Measurements from ENCODE around the gene DSTN.

The DSTN gene

DNA sequence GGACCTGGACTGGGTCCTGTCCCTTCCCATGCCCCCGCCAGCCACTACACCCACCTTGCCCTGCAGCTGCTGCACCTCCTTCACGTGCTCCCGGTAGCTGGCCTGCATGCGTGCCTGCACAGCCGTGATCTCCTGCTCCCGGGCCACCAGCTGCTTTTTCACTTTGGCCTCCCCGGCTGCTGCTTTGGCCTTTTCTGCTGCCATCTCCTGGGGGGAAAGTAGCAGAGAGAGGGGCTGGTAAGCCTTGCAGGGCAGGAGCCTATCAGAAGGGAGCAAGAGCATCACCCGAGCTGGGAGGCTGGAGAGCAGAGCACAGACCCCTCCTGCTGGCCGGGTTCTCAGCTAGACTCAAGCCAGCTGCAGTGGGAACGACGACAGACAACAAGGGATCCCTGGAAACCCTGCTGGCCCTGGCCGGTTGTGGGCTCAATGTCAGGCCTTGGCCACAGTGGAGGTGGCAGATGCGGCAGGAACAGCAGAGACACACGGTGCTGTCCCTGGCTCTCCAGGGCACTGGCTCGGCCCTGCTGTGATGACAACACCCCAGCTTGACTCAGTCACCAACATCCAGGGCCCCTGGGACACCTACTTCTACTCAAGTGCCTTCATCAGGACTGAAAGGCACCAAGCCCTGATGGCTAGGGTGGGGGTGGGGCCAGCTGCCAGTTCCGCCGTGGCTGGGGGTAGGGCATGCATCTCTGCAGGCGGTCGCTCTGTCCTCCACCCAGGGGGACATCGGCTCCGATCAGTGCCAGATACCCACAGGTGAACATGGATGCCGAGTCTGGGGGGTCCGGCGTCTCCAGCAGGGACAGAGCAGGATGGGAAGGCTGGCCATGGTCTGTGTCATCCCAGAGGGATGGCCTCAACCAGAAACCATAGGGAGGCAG is 66.9 kb downstream of the DSTN start:
- TF ChIP-seq, protein P1, sequence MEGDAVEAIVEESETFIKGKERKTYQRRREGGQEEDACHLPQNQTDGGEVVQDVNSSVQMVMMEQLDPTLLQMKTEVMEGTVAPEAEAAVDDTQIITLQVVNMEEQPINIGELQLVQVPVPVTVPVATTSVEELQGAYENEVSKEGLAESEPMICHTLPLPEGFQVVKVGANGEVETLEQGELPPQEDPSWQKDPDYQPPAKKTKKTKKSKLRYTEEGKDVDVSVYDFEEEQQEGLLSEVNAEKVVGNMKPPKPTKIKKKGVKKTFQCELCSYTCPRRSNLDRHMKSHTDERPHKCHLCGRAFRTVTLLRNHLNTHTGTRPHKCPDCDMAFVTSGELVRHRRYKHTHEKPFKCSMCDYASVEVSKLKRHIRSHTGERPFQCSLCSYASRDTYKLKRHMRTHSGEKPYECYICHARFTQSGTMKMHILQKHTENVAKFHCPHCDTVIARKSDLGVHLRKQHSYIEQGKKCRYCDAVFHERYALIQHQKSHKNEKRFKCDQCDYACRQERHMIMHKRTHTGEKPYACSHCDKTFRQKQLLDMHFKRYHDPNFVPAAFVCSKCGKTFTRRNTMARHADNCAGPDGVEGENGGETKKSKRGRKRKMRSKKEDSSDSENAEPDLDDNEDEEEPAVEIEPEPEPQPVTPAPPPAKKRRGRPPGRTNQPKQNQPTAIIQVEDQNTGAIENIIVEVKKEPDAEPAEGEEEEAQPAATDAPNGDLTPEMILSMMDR (IDR thresholded peaks at IDR 0.05; ENCODE audit: low read depth, low read length): no peak
- H3K4me3 ChIP-seq (replicated peaks in 1 of 2; ENCODE audit: low read depth in 2 of 2, low read length in 2 of 2): no peak overlapping the region
- DNase-seq (ENCODE audit: low read depth in 2 of 2): peak in 1 of 2 donors; percentile 39

DNA sequence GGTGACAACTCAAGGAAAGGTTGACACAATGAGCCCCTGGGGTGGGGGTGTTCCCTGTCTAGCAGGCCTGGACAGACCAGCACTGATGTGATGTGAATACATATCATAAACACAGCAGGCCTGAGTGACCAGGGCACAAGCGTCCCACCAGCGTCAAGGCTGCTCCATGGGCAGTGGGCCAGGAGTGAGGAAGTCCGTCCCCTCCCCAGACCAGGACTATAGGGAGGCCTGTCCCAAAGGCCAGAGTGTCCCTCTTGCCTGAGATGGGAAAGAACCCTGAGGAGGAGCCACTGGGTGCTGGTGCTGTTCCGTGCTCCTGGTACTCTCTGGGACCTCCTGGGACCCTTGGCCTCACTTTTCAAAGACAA is 67.5 kb downstream of the DSTN start:
- H3K4me3 ChIP-seq (replicated peaks in 1 of 2; ENCODE audit: low read depth in 2 of 2, low read length in 2 of 2): no peak overlapping the region
- TF ChIP-seq, protein P1 (IDR thresholded peaks at IDR 0.05; ENCODE audit: low read depth, low read length): no peak
- no peak for DNase-seq (ENCODE audit: low read depth in 2 of 2)

DNA sequence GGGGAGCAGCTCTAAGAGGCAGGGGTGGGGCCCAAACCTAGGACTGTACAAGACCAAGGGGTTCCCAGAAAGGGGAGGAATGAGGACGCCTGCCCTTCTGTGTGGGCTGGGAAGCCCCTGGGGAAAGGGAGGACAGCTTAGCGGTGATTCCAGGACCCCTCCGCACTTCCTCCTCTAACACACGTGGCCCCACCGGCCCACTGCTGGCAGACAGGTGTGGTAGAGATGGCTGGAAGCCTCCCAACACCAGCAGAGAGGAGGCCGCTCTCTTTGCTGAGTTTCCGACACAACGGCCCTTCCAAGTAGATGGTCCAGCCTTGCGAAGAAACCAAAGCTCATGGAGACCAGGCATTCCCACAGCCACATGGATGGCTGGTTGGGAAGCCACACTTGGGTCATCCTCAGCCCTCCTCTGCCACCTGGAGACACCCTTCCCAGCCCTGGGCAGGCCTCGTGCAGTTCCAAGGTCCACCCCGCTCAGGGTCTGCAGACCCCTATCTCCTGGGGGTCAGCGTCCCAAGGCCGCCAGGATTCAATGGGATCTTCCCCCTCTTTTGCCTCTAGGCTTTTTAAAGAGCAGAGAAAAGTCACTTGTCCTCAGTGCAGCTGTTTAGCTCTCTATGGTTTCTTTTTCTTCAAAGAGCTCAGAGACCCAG is 68.2 kb downstream of the DSTN start:
- no peak for DNase-seq (ENCODE audit: low read depth in 2 of 2)
- H3K4me3 ChIP-seq (replicated peaks in 1 of 2; ENCODE audit: low read depth in 2 of 2, low read length in 2 of 2): no peak overlapping the region
- TF ChIP-seq, protein P1 (IDR thresholded peaks at IDR 0.05; ENCODE audit: low read depth, low read length): no peak

DNA sequence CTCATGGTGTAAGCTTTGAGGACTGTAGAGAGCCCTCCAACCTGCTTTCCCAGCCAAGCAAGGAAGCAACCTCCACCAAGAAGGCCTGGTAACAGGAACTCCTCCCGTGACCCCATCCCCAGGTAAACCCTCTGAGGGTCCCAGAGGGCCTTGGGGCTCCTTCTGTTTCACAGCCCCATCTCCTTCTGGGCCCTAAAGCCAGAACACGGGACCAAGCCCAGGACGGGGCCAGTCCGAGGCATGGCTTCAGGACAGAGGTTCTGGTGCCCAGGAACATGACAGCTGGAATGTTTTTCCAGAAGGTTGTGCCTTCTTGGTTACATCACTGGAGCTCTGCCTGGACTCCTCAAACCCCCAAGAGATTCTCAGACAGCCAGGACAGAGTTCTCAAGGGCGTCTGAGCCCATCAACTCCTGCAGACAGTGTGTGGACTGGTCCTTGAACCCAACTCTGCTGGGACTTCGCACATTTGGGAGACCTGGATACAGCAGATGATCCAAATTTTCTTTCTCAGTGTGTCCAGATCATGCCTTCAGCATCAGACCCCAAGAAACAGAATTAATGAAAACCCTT is 69.0 kb downstream of the DSTN start:
- no peak for DNase-seq (ENCODE audit: low read depth in 2 of 2)
- TF ChIP-seq, protein P1 (IDR thresholded peaks at IDR 0.05; ENCODE audit: low read depth, low read length): no peak
- H3K4me3 ChIP-seq (replicated peaks in 1 of 2; ENCODE audit: low read depth in 2 of 2, low read length in 2 of 2): no peak overlapping the region

DNA sequence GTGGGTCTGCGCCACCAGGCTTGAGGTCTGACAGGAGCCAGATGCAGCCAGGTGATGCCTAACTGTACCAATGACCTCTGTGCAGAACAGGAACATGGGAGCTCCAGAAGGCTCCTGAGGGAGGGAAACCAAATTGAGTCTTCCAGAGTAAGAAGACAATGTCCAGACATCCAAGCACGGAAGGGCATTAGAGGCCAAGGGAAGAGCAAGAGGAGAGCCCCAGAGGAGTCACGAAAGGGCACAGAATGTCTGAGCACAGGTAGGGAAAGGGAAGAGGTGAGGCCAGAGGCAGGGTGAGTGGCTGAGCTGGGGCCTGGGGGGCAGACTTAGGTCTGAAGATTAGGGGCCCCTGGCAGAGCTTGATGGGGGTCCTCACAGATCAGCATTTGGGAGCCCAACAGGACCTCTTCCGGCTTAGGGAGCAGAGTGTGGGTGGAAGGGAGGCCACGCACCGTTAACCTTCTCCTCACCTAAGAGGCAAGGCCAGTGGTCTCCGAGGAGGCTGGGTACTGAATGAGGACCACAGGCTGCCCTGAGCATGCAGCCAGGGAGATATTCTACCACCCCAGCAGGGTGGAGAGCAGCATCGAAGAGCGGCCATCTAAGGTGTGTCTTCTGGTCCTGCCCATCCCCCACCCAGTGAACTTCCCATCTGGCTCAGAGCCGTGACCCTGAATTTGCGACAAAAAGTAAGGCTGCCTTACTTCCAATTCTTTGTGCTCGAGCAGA is 70.4 kb downstream of the DSTN start:
- no peak for DNase-seq (ENCODE audit: low read depth in 2 of 2)
- TF ChIP-seq, protein P1 (IDR thresholded peaks at IDR 0.05; ENCODE audit: low read depth, low read length): no peak
- no peak overlapping the region for H3K4me3 ChIP-seq (replicated peaks in 1 of 2; ENCODE audit: low read depth in 2 of 2, low read length in 2 of 2)

DNA sequence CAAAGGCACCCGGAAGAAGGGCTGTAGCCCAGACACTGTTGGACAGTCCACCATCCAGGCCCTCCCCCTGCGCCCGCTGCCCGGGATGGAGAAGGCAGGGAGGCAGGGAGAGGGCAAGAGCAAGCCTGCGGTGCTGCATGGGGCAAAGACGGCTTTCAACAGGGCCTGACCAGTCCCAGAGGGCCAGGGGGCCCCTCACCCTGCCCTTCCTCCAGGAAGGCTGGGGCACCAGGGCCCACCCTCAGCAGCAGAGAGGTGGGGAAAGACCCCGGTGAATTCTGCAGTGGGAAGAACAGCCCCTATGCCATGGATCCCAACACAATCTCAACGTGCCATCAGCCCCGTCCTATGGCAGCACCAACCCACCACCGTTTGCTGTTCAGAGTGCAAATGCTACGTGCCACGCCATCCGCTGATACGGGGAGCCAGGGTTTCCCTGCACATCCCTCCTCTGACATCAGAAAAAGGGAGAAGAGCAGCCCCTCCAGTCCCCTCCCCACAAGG is 71.1 kb downstream of the DSTN start:
- no peak for DNase-seq (ENCODE audit: low read depth in 2 of 2)
- no peak overlapping the region for H3K4me3 ChIP-seq (replicated peaks in 1 of 2; ENCODE audit: low read depth in 2 of 2, low read length in 2 of 2)
- TF ChIP-seq, protein P1 (IDR thresholded peaks at IDR 0.05; ENCODE audit: low read depth, low read length): no peak
